H7 (cell line): Measurements from ENCODE around the gene UBE2E1. TPM values are rescaled to one million over a fixed set of nuclear protein-coding genes. Genes with fewer than 3 reads are reported as not detected.
"Not testable (repeated sequence)": the region's sequence is repeated elsewhere in the genome, so short reads cannot be mapped to it uniquely, and the experiment has no call there.

Experiments used
- DNase-seq: peaks from one replicate; pipeline ENCODE4 v3.0.0; 2012
- H3K27me3 ChIP-seq: 2 replicates; pipeline ENCODE4 v1.6.0; 2011; ENCODE audit warnings: mild to moderate bottlenecking, low read length; ENCODE audit not compliant: control insufficient read depth, insufficient read depth
- H3K36me3 ChIP-seq: replicated peaks from 2 replicates; pipeline ENCODE4 v1.5.1; 2011; ENCODE audit warnings: low read length; ENCODE audit not compliant: control insufficient read depth, insufficient read depth
- H3K4me3 ChIP-seq: 2 replicates; pipeline ENCODE4 v1.5.1; 2011; ENCODE audit warnings: low read depth, mild to moderate bottlenecking, control low read depth, low read length, moderate library complexity; ENCODE audit not compliant: insufficient read depth
- total RNA-seq: library from RNA; depleted of rRNA; stranded (reverse); fragments of >200 nt; shearing (Covaris generic); gene quantifications from 2 replicates; pipeline ENCODE4 v1.2.3, GENCODE V29; 2014

Gene UBE2E1
- total RNA-seq, 1 experiment from 2014 or later, result 159 TPM

DNA sequence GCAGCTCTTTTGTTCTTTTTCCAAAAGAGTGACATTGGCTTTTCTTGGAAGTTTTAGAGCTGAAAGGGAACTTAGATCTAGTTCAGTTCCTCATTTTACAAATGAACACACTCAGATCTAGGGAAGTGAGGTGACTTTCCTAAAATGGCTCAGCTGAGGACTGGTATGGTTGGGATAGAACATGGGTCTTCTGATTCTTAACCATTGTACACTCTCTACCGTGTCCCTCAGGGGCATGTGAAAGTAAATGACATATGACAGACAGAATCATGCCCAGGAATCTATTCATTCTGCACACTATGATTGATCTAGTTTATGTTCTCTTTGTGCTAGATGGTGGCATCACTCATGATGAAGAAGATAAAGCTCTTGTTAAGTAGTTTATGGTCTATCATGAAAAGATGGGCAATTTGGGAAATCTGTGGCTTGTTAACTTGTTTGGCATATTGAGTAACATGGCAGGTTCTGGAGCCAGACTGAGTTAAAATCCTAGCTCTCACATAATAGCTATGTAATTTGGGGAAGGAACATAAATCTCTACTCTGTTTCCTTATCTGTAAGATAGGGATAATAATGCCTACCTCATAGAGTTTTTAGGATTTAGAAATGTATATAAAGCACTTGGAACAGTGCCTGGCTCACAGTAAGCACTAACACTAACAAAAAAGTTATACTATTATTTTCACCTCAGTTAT lies 30.9 kb downstream of the UBE2E1 start:
- no peak for DNase-seq
- no peak overlapping the region for H3K4me3 ChIP-seq

DNA sequence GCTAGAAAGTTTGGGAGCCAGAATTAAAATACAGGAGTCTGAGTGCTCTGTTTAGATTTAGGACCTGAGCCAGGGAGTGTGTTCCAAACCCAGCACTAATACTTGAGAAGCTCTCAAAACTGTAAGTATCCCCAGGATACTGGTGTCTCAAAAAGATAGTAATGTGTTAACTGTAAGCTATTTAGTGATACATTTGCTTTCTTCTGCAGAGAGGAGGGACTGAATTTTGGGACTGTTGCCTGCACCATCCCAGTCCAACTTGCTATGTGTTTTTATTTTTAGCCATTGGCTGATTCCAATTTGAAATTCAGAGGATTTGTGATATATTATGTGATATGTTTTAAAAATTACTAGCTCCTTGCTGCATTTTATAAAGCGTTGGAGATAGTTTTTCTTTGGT lies 31.5 kb downstream of the UBE2E1 start:
- H3K4me3 ChIP-seq, result no peak overlapping the region
- no peaks in the 10 kb centered on the region for H3K36me3 ChIP-seq

More for the DNA sequence above, 30.9 kb downstream of the UBE2E1 start:
- no peaks in the 10 kb centered on the region for H3K36me3 ChIP-seq
- no peaks in the 10 kb centered on the region for H3K27me3 ChIP-seq

DNA sequence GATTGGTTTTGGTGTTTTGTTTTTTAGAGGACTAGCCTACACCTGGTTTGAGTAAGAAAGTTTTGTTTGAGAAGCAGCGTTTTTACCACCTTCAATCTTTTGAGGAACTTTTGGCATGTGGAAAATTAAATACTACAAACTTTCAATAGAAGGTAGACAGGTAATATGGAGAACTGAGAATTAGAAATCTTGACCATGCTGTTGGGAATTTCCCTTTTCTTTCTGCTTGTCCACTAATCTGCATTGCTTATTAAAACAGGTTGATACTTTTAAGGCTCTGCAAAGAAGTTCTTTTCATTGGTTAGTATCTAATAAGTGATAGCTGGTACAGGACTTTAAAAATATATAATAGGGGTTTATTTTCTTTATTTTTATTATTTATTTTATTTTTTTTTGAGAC lies 31.9 kb downstream of the UBE2E1 start:
- Histone ChIP-seq H3K4me3 (no peak overlapping the region), H3K27me3 (no peaks in the 10 kb centered on the region)

More for the DNA sequence above, 31.5 kb downstream of the UBE2E1 start:
- no peaks in the 10 kb centered on the region for H3K27me3 ChIP-seq
- DNase-seq, result no peak

DNA sequence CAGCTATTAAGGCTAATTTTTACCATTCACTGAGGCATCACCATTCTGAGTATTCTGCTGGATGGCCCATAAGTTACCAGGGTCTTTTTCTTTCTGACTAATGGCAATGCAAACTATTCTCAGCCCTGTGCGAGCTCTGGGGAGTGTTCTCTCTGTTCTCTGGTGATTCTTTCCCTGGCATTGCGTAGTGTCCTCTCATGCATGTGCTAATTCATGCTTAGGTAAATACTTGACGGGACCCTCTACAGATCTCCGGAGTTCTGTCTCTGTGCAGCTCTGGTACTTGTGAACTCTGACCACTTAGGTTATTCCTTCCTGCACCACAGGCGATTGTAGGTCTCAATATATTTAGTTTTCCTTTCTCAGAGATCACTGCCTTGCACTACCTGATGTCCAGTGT lies 34.8 kb downstream of the UBE2E1 start:
- DNase-seq, result no peak
- no peak overlapping the region for H3K4me3 ChIP-seq
- no peaks in the 10 kb centered on the region for H3K36me3 ChIP-seq
- H3K27me3 ChIP-seq, result no peaks in the 10 kb centered on the region

More for the DNA sequence above, 31.9 kb downstream of the UBE2E1 start:
- H3K36me3 ChIP-seq, result no peaks in the 10 kb centered on the region
- DNase-seq, result no peak

DNA sequence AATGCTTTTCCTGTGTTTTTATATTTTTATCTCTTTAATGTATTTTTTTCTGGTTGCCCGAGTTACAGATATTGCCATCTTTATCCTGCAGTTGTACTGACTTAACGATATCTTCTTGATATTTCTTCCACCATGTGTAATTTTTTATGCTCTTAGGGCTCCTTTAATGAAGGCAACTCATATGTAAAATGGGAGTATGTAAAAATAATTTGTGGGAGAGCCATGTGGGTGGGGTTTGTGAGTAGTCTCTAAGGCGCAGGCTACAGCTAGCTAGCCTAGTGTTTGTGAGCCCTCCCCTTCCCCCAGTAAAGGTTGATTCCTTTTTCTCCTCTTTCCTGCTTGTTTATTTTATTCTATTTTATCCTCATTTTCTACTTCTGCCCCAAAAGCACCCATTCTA lies 38.1 kb downstream of the UBE2E1 start:
- Histone ChIP-seq H3K36me3 (no peaks in the 10 kb centered on the region), H3K4me3 (no peak overlapping the region), H3K27me3 (no peaks in the 10 kb centered on the region)
- DNase-seq, result no peak

DNA sequence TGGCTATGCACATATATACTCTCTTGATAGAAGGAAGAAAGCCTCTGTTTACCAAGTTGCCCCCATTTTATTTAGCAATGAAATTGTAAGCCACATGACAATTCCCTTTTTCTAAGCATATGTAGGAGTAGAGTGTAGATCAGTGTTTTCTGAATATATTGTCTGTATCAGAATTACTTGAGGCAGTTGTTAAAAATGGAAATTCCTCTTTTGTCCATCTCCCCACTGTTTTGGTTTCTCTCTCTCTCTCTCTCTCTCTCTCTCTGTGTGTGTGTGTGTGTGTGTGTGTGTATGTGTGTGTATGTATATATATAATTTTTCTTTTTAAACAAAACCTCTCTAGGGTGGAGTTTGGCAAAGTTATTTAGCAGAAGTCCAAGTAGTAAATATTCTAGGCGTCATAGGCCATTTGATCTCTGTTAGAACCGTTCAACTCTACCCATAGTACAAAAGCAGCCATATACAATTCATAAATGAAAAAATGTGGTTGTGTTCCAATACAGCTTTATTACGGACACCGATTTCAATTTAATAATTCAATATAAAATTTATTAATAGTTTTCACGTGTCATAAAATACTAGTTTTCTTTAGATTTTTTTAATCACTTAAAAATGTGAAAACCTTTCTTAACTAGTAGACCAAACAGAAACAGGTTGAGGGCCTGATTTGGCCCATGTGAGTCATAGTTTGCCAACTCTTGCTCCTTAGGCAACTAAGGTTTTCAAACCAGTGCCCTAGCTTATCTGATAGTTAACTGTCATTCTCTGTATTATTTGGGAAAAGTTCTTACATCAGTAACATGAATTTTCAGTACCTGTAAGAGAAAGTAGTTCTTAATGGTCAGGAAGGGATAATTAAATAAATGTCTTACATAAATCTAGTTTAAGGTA lies 39.8 kb downstream of the UBE2E1 start:
- Histone ChIP-seq H3K4me3 (no peak overlapping the region), H3K27me3 (no peaks in the 10 kb centered on the region), H3K36me3 (no peaks in the 10 kb centered on the region)
- DNase-seq, result no peak

DNA sequence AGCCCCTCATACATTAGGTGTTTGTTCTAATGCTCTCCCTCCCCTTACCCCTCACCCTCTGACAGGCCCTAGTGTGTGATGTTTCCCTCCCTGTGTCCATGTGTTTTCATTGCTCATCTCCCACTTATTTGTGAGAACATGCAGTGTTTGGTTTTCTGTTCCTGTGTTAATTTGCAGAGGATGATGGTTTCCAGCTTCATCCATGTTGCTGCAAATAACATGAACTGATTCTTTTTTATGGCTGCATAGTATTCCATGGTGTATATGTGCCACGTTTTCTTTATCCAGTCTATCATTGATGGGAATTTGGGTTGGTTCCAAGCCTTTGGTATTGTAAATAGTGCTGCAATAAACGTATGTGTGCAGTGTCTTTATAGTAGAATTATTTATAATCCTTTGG lies 43.7 kb downstream of the UBE2E1 start:
- DNase-seq, H3K4me3 ChIP-seq, H3K36me3 ChIP-seq, H3K27me3 ChIP-seq: not testable (repeated sequence)

DNA sequence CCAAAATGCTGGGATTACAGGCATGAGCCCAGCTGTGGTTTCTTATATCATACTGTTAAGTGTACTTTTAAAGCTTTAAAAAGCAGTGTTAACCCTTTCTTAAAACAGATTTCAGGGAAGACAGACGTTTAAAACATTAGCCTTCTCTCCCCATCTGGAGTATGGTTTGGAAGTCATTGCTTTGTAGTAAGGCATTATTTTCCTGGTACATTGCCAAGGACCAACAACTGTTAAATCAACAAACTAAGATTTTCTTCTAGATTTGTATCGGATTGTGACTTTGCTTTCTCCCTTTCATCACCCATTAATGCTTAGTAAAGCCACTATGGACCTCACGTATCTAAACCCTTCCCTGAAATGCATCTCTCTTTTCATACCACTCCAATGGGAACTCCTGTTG lies 50.5 kb downstream of the UBE2E1 start:
- no peak for DNase-seq
- H3K4me3 ChIP-seq, result no peak overlapping the region
- no peaks in the 10 kb centered on the region for H3K27me3 ChIP-seq
- peaks cover 1% of the 10 kb centered on the region; the same call in 1 of the 2 replicates for H3K36me3 ChIP-seq

DNA sequence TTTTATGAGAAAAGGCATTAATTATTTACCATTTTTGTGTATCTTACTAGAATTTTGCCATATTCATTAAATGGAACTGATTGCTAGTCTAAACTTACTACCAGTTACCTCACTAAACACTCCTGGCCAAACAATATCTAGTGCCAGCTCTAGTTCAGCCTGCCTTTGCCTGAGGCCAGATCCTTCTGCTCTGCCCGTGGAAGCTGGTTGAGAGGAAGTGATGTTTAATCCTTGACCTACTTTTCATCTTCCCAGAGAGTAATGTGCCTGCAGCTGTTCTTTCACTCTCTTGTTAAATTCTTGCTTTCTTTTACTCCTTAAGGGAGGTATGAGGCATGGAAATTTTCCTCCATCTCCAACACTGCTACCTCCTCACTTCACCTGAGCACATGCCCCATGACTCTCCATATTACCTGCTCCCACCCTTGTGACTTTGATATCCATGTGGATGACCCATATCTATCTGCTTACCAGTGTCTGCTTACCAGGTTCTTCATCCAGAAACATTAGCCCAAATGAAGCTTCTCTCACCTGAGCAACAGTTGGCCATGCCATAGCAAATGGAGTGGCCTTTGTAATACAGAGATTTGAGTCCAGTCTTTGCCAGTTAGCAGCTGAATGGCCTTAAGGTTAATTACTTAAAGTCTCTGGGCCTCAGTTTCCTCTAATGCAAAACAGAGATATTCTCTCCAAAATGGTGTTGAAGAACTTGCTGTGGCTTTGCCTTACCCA lies 53.4 kb downstream of the UBE2E1 start:
- no peak for DNase-seq
- H3K4me3 ChIP-seq, result no peak overlapping the region
- H3K27me3 ChIP-seq, result no peaks in the 10 kb centered on the region
- no peaks in the 10 kb centered on the region; the same call in 1 of the 2 replicates for H3K36me3 ChIP-seq

DNA sequence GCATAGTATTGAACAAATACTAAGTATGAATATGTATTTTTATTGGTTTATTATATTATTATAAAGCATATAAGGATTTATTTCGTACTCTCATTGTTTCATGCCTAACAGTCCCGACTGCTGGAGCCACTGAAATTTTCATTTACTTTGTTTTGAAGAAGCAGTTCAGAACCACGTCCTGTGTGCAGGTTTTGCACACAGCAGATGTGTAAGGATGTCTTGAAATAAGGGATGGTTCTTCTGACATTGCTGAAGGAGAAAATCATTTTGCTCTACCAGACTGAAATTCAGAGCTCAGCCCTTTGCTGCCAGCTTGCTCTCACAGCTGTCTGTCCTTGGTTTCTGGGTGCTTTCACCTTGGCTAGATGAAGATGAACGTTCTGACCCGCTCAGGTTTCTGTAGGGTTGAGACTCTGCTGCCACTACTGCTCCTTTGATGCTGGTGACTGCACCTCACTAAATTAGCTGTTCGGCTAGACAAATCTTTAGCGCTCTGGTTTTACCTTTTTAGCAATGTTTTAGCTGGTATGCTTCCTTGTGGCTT lies 54.2 kb downstream of the UBE2E1 start:
- no peak for DNase-seq
- no peak overlapping the region for H3K4me3 ChIP-seq
- no peaks in the 10 kb centered on the region for H3K27me3 ChIP-seq
- no peaks in the 10 kb centered on the region; the same call in 1 of the 2 replicates for H3K36me3 ChIP-seq

DNA sequence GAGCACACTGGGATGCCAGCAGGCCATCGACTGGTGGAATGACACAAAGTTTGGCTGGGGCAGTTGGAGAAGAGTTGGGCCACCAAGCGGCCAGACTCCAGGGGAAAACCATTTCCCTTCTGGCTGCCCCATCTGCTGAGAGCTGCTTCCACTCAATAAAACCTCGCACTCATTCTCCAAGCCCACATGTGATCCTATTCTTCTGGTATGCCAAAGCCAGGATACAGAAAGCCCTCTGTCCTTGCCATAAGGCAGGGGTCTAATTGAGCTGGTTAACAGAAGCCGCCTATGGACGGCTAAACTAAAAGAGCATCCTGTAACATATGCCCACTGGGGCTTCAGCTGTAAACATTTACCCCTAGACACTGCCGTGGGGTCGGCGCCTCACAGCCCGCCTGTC lies 55.9 kb downstream of the UBE2E1 start:
- H3K27me3 ChIP-seq, result no peaks in the 10 kb centered on the region
- no peak overlapping the region for H3K4me3 ChIP-seq
- no peak for DNase-seq
- H3K36me3 ChIP-seq, result no peaks in the 10 kb centered on the region; the same call in 1 of the 2 replicates

DNA sequence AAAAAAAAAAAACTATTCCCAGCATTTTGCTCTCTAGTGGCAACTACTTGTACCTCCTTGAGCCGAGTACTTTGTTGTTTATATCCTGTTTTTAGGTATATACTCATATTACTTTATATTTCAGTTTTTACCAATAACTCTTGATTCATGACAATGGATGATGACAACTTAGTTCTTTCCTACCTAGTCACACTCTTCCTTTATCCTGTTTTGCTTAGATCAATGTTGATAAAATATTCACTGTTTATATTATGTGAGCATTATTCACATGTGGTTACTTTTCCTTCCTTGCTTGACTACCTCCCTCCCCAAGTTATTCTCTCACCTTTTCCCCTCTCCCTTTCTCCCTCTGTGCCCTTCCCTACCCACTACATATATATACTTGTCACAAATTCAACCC lies 57.3 kb downstream of the UBE2E1 start:
- Histone ChIP-seq H3K27me3 (no peaks in the 10 kb centered on the region), H3K4me3 (no peak overlapping the region), H3K36me3 (no peaks in the 10 kb centered on the region; the same call in 1 of the 2 replicates)
- no peak for DNase-seq

DNA sequence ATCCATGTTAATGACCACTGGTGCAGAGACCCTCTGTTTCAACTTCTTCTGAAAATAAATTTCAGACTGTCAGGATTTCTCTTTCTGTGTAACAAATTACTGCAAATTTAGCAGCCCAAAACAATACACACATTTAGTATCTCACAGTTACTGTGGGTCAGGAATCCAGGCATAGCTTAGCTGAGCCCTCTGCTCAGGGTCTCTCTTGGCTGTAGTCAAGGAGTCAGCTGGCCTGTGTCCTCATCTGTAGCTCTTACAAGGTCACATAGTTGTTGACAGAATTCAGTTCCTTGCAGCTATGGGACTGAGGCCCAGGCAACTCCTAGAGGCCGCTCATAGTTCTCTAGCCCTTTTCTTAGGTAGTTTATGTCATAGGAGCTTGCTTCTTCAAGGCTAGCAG lies 59.2 kb downstream of the UBE2E1 start:
- no peak for DNase-seq
- H3K4me3 ChIP-seq, result no peak overlapping the region
- no peaks in the 10 kb centered on the region; the same call in 1 of the 2 replicates for H3K36me3 ChIP-seq
- H3K27me3 ChIP-seq, result no peaks in the 10 kb centered on the region
